Osteoblast (primary cell): ENCODE results near the gene USP9X. TPM values are rescaled to one million over a fixed set of nuclear protein-coding genes. Genes with fewer than 3 reads are reported as not detected.

Experiments used
- DNase-seq: peaks from one replicate; pipeline ENCODE4 v3.0.0; 2011; ENCODE audit warnings: low spot score, mixed read lengths; ENCODE audit not compliant: insufficient read length; ENCODE audit errors: missing footprints
- H2AFZ ChIP-seq: 2 replicates; pipeline ENCODE4 v1.6.0; 2011; ENCODE audit warnings: mild to moderate bottlenecking, low read length
- H3K27ac ChIP-seq: 2 replicates; pipeline ENCODE4 v1.5.1; 2011; ENCODE audit warnings: mild to moderate bottlenecking, low read depth, low read length, moderate library complexity
- H3K27me3 ChIP-seq: 2 replicates; pipeline ENCODE4 v1.6.0; 2012; ENCODE audit warnings: mild to moderate bottlenecking, control low read depth, inconsistent platforms, low read length, moderate library complexity; ENCODE audit not compliant: insufficient read depth
- H3K36me3 ChIP-seq: 2 replicates; pipeline ENCODE4 v1.5.1; 2011; ENCODE audit warnings: mild to moderate bottlenecking, low read length, control low read depth, moderate library complexity; ENCODE audit not compliant: insufficient read depth
- H3K4me1 ChIP-seq: 2 replicates; pipeline ENCODE4 v1.5.1; 2011; ENCODE audit warnings: mild to moderate bottlenecking, low read length, control low read depth, moderate library complexity; ENCODE audit not compliant: insufficient read depth
- H3K4me2 ChIP-seq: 2 replicates; pipeline ENCODE4 v1.6.0; 2011; ENCODE audit warnings: mild to moderate bottlenecking, low read length; ENCODE audit not compliant: insufficient read depth
- H3K4me3 ChIP-seq: fragments of 200-600 bp; sonication (generic); 3 replicates; pipeline ENCODE4 v1.5.1; 2012; ENCODE audit warnings: mild to moderate bottlenecking, low read length, inconsistent platforms; ENCODE audit not compliant: insufficient read depth
- H3K79me2 ChIP-seq: 2 replicates; pipeline ENCODE4 v1.6.0; 2012; ENCODE audit warnings: mild to moderate bottlenecking, low read length, control low read depth, inconsistent platforms; ENCODE audit not compliant: insufficient read depth
- H3K9me3 ChIP-seq: 2 replicates; pipeline ENCODE4 v1.5.1; 2011; ENCODE audit warnings: low read depth, low read length, control low read depth
- H4K20me1 ChIP-seq: 2 replicates; pipeline ENCODE4 v1.6.0; 2012; ENCODE audit warnings: mild to moderate bottlenecking, low read length, control low read depth; ENCODE audit not compliant: insufficient read depth
- total RNA-seq: library from RNA; depleted of rRNA; stranded (reverse); fragments of >200 nt; gene quantifications from 2 replicates; pipeline ENCODE4 v1.2.3, GENCODE V29; 2012
- TF ChIP-seq, protein P1 (sequence below): IDR thresholded peaks from 2 replicates; pipeline ENCODE4 v1.5.1; 2011; ENCODE audit warnings: mild to moderate bottlenecking, low read depth, low read length, moderate library complexity; ENCODE audit errors: extremely low read depth

USP9X gene
- total RNA-seq, 1 donor, result 170 TPM

DNA sequence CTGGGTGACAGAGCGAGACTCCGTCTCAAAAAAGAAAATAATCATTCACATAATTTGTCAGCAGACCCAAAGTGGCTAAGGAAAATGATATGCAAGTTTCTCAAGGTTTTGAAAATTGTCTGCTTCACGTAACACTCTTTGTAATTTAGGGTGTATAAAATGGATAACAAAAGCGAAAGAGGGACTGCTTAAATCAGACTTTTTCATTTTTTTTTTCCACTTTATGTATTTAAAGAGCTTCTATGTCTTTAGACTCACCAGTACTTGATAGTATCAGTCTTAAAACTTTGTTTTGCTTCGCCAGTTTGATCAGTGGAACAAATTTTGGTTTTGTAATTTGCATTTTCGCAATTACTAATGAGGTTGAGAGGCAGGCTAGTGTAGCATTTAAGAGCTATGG lies 34.6 kb downstream of the USP9X start:
- no peak overlapping the region for H3K4me3 ChIP-seq
- peaks cover 11% of the 10 kb centered on the region for H3K4me1 ChIP-seq
- peaks cover 13% of the 10 kb centered on the region for H3K36me3 ChIP-seq
- no peak overlapping the region for H3K4me2 ChIP-seq
- TF ChIP-seq, protein P1, sequence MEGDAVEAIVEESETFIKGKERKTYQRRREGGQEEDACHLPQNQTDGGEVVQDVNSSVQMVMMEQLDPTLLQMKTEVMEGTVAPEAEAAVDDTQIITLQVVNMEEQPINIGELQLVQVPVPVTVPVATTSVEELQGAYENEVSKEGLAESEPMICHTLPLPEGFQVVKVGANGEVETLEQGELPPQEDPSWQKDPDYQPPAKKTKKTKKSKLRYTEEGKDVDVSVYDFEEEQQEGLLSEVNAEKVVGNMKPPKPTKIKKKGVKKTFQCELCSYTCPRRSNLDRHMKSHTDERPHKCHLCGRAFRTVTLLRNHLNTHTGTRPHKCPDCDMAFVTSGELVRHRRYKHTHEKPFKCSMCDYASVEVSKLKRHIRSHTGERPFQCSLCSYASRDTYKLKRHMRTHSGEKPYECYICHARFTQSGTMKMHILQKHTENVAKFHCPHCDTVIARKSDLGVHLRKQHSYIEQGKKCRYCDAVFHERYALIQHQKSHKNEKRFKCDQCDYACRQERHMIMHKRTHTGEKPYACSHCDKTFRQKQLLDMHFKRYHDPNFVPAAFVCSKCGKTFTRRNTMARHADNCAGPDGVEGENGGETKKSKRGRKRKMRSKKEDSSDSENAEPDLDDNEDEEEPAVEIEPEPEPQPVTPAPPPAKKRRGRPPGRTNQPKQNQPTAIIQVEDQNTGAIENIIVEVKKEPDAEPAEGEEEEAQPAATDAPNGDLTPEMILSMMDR, result no peak
- H4K20me1 ChIP-seq, result peaks cover 78% of the 10 kb centered on the region
- no peak for DNase-seq
- no peaks in the 10 kb centered on the region for H3K27me3 ChIP-seq
- H3K9me3 ChIP-seq, result no peaks in the 10 kb centered on the region
- H2AFZ ChIP-seq, result no peak overlapping the region
- no peak overlapping the region for H3K27ac ChIP-seq
- peaks cover 96% of the 10 kb centered on the region for H3K79me2 ChIP-seq

DNA sequence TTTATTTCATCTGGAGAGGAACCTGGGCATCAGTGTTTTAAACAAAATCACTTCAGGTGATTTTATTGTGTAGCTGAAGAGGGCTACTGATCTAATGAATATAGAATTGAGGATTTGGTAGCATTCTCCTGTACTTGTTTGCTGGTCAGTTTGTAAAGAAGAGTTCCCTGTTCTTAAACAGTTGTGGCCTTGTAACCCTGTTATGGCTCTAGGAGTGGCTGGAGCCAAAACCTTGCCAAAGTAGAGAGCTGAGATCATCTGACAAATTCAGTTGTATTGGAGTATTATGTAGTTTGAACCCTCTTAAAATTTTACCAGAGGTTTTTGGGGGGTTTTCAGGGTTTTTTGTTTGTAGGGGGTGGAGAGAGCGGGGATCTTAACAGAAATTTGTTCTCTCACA lies 36.5 kb downstream of the USP9X start:
- Histone ChIP-seq H3K79me2 (peaks cover 98% of the 10 kb centered on the region), H4K20me1 (peaks cover 64% of the 10 kb centered on the region), H3K4me2 (no peak overlapping the region), H2AFZ (no peak overlapping the region), H3K4me1 (peaks cover 6% of the 10 kb centered on the region), H3K27me3 (no peaks in the 10 kb centered on the region), H3K36me3 (peaks cover 13% of the 10 kb centered on the region), H3K27ac (no peak overlapping the region), H3K4me3 (no peak overlapping the region), H3K9me3 (no peaks in the 10 kb centered on the region)
- DNase-seq, result no peak
- TF ChIP-seq, protein P1, result no peak

DNA sequence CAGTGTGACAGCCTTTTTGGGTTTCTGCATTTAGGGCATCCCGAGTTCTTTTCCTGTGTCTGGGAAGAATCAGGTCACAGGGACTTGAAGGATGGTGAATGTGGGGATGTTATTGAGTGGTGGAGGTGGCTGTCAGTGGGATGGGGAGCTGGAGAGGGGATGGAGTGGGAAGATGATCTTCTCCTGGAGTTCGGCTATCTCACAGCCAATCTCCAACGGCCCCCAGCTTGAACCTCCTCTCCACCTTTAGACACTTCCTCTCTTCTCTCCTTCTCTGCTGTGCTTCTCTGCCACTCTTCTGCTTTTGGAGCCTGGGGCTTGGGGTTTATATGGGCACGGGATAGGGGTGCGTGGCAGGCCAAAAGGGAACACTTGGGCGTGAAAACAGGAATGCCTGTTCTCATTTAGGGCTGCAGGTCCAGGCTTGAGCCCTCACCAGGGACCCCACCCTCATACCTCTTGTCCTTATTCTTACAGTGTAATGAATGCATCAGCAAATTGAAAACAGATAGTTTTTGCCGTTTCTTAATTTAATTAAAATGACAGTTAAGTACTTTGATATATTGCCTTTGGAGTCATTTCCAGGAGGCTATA lies 37.5 kb downstream of the USP9X start:
- no peak for DNase-seq
- H3K79me2 ChIP-seq, result peaks cover 99% of the 10 kb centered on the region
- peaks cover 64% of the 10 kb centered on the region for H4K20me1 ChIP-seq
- TF ChIP-seq, protein P1, result no peak
- no peak overlapping the region for H2AFZ ChIP-seq
- H3K4me3 ChIP-seq, result no peak overlapping the region
- H3K9me3 ChIP-seq, result no peaks in the 10 kb centered on the region
- H3K36me3 ChIP-seq, result peaks cover 13% of the 10 kb centered on the region
- no peak overlapping the region for H3K4me2 ChIP-seq
- no peaks in the 10 kb centered on the region for H3K27me3 ChIP-seq
- H3K27ac ChIP-seq, result no peak overlapping the region
- H3K4me1 ChIP-seq, result peaks cover 4% of the 10 kb centered on the region

DNA sequence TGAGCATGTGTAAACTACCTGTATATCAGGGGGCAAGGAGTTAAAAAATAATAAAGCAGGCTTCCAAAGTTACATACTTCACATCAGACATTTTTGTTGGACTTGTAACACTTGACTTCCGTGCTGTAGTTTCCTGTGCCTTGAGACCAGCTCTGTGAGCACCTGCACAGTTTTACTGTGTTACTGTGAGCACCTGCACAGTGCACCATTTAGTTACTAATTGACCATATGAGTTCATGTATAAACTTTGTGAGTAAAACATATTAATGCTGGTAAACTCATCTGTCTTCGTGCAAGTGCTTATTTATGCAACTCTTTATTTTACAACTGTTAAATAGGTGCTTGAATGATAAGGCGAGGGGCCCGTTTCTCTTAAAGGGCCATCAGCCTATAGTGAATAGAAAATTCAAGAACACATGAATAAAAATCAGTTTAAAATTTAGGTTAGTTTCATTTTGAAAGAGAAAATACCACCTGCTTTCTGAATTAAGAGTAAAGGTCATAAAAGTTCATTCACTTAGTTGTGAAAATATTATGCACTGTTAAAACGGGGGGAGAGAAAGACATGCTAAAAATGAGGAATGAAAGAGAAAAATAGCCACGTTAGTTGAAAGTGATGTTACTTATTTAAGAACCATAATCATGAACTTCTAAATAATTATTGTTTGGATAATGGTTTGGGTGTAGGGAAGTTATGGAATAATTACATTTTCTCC lies 42.4 kb downstream of the USP9X start:
- H3K4me2 ChIP-seq, result no peak overlapping the region
- H3K4me1 ChIP-seq, result no peaks in the 10 kb centered on the region
- no peak overlapping the region for H2AFZ ChIP-seq
- H3K4me3 ChIP-seq, result no peak overlapping the region
- H3K9me3 ChIP-seq, result no peaks in the 10 kb centered on the region
- peaks cover 78% of the 10 kb centered on the region for H3K79me2 ChIP-seq
- no peak for DNase-seq
- H3K27me3 ChIP-seq, result no peaks in the 10 kb centered on the region
- H3K27ac ChIP-seq, result no peak overlapping the region
- peaks cover 26% of the 10 kb centered on the region for H3K36me3 ChIP-seq
- TF ChIP-seq, protein P1, result no peak
- peaks cover 22% of the 10 kb centered on the region for H4K20me1 ChIP-seq
